Skin epidermis (tissue), 12 donors: Measurements from ENCODE around the gene KIAA0753.

Experiments
- H3K27ac ChIP-seq, 21 experiments: fragments of 200-600 bp; sonication (generic) in 11 of 21; one replicate each; pipeline ENCODE4 v1.5.0; 2020; ENCODE audit warnings: mild to moderate bottlenecking in 3 of 21, inconsistent platforms in 2 of 21, moderate library complexity in 2 of 21
- H3K4me3 ChIP-seq, 7 experiments: fragments of 200-600 bp; sonication (generic) in 2 of 7; one replicate each; pipeline ENCODE4 v1.5.0; 2020; ENCODE audit warnings: inconsistent platforms in 2 of 7, mild to moderate bottlenecking in 2 of 7, moderate library complexity in 1 of 7

KIAA0753 gene

DNA sequence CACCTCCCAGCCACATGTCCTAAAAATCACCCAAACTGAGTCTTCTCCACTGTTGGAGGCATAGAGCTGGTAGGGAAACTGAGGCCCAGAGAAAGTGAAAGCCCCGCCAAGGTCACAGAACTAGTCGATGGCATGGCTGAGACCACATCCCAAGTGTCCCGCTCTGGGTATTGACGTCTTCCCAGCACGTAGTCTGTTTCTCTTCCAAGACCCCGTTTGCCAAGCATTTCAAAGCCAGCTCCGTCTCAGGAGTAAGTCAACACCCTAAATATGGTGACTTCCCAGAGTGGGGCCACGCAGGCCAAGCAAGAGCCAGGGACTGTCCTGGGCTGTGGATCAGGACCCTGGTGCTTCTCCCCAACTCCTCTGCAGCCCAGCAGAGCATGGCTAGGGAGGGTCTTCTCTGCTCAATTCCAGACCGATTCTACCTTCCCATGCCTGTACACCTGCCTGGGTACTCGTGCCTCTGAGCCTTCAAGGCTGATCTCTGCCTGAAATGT, 103.9 kb downstream of the KIAA0753 start:
- no peak overlapping the region for H3K4me3 ChIP-seq
- H3K27ac ChIP-seq, result no peak overlapping the region

GRCh38 chr17:6536053-6536452, 104.5 kb downstream of the KIAA0753 start:
- H3K27ac ChIP-seq, result no peak overlapping the region

DNA sequence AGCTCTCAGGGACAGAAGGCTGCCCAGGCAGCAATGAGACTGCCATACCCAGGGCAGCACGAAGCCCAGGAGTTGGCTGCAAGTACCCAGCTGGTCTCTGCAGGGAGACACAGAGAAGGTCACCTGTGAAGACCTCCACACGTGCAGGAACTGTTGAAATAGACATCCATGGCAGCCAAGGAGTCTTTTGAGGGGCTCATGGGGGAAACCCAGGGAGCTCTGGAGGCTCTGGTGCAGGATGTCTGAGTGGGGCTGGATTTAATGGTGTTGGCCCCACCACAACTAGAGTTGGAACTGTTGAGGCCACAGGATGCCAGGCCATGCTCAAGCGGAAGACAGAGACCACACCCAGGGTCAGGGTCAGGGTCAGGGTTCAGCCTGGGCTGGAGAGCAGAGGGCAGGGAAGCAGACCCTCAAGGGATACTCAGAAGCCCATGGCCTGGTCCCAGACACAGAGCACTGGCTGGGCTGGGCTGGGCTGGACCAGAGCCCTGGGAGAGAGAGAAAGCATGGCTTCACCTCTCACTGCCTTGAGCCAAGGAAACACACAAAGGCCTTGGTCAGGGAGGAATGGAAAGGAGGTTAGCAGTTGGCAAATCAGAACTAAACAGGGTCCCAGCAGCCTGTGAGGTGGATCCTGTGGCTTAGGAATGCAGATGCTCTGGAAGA, 105.5 kb downstream of the KIAA0753 start:
- no peak overlapping the region for H3K27ac ChIP-seq
- no peak overlapping the region for H3K4me3 ChIP-seq

More at GRCh38 chr17:6536053-6536452, 104.5 kb downstream of the KIAA0753 start:
- no peak overlapping the region for H3K4me3 ChIP-seq

- H3K27ac ChIP-seq, result no peak overlapping the region
- H3K4me3 ChIP-seq, result no peak overlapping the region
Measured at GRCh38 chr17:6532441-6532885, 108.0 kb downstream of the KIAA0753 start.

DNA sequence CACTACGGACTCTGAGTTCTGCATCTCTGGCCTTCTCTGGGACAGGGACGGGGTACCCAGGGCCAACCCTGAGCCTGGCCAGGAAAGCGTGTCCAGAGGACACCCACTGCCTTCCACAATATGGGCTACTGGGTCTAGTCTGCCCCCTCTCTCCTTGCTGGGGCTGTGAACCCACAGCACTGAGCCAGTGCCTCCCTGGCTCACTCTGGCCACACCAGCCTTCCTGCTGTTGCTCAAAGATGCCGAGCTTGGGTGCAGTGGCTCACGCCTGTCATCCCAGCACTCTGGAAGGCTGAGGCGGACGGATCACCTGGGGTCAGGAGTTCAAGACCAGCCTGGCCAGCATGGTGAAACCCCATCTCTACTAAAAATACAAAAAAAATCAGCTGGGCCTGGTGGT, 108.9 kb downstream of the KIAA0753 start:
- Histone ChIP-seq H3K27ac (no peak overlapping the region), H3K4me3 (no peak overlapping the region)

DNA sequence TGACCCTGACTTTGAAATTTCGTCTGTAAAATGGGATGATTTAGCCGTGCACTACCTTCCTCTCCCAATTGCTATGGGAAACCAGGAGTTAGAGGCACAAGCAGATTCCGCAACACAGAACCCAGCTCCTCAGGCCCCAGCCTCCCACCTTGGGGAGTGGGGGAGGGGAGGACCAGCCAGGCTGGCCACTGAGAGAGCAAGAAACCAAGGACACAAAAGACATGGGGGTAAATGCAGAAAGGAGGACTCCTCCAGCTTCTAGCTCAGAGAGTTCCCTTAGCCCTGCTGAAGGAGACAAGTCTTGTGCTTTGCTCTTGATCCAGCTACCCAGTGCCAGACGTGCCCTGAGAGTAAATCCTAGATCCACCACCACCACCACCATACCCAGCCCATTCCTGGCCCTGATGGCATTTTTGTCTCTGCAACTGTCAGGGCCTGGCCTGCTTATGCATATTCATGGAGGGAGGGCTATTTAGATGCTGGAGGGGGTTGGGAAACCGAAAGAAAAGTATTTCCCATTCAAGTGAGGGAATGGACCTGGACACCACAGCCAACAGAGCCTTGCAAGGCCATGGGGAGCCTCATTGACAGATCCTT, 110.1 kb downstream of the KIAA0753 start:
- H3K4me3 ChIP-seq, result no peak overlapping the region
- H3K27ac ChIP-seq, result no peak overlapping the region

GRCh38 chr17:6528557-6528956, 112.0 kb downstream of the KIAA0753 start:
- H3K4me3 ChIP-seq, result no peak overlapping the region

More at GRCh38 chr17:6528557-6528956, 112.0 kb downstream of the KIAA0753 start:
- no peak overlapping the region for H3K27ac ChIP-seq
